Measurements from ENCODE around the gene NUP62. TPM values are rescaled to one million over a fixed set of nuclear protein-coding genes. Genes with fewer than 3 reads are reported as not detected.

The NUP62 gene
- total RNA-seq, 6 experiments from 2014 or later, result 9.3 to 55.5 (median 32.6) TPM

DNA sequence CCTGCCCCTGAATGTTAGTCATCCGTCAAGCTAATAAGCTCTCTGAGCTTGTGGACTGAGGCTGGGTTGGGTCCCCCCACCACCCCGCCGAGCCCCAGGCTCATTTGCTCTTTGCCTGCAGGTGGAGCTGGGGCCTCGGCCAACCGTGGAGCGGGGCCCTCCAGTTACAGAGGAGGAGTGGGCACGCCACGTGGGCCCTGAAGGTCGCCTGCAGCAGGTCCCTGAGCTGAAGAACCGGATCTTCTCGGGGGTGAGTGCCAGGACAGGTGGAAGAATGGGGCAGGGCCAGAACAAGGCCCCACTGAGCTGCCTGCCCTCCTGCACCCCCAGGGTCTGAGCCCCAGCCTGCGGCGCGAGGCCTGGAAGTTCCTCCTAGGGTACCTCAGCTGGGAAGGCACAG, 46.7 kb downstream of the NUP62 start:
- H3K27ac ChIP-seq, result no peak overlapping the region
- intact Hi-C loops (cut with DNase I), result no loop called here
- TF ChIP-seq, protein P1, sequence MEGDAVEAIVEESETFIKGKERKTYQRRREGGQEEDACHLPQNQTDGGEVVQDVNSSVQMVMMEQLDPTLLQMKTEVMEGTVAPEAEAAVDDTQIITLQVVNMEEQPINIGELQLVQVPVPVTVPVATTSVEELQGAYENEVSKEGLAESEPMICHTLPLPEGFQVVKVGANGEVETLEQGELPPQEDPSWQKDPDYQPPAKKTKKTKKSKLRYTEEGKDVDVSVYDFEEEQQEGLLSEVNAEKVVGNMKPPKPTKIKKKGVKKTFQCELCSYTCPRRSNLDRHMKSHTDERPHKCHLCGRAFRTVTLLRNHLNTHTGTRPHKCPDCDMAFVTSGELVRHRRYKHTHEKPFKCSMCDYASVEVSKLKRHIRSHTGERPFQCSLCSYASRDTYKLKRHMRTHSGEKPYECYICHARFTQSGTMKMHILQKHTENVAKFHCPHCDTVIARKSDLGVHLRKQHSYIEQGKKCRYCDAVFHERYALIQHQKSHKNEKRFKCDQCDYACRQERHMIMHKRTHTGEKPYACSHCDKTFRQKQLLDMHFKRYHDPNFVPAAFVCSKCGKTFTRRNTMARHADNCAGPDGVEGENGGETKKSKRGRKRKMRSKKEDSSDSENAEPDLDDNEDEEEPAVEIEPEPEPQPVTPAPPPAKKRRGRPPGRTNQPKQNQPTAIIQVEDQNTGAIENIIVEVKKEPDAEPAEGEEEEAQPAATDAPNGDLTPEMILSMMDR (IDR thresholded peaks at IDR 0.05), result no peak
- TF ChIP-seq POLR2A (IDR thresholded peaks at IDR 0.05), result no peak
- no CpG with 5 or more reads among the region's 14 CpGs for whole genome bisulfite sequencing (ENCODE audit: insufficient coverage, low coverage, low lambda C conversion rate, missing lambda C conversion rate)
- peaks cover 0 to 7% (median 3%) of the 10 kb centered on the region in 4 donors for H3K4me1 ChIP-seq
- no peaks in the 10 kb centered on the region for H3K9me3 ChIP-seq
- no peak for DNase-seq
- H3K27me3 ChIP-seq, result no peaks in the 10 kb centered on the region
- no peak for ATAC-seq
- H3K4me3 ChIP-seq, result no peak overlapping the region
- peaks cover 3 to 68% (median 34%) of the 10 kb centered on the region in 4 donors for H3K36me3 ChIP-seq

DNA sequence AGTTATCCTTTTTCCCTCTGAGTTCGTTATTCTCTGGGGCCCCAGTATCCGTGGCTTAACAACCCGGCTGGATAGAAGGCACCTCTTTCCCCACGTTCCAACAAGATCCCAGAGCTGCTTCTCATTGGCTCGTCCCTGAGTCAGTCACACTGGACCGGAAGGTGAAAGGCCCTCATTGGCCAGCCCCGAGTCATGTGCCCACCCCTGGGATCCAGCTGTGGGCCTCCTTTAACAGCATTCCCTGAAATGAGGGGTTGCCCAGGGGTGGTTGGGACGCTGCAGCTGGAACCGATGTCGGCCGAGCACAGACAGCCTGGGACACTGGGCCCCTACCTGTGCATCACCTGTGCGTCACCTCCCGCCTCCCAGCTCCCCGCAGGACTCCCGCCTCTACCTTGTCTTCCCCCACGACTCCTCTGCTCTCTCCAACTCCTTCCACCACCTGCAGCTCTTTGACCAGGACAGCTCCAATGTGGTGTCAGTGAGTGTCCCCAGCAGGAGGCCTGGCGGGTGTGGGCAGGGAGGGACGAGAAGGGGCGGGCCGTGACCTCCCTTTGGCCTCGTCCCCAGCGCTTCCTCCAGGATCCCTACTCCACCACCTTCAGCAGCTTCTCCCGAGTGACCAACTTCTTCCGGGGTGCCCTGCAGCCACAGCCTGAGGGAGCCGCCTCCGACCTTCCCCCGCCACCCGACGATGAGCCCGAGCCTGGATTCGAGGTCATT, 47.5 kb downstream of the NUP62 start:
- Histone ChIP-seq H3K27ac (no peak overlapping the region), H3K4me1 (peaks cover 0 to 7% (median 3%) of the 10 kb centered on the region in 4 donors), H3K9me3 (no peaks in the 10 kb centered on the region), H3K27me3 (no peaks in the 10 kb centered on the region), H3K4me3 (no peak overlapping the region), H3K36me3 (peaks cover 3 to 68% (median 34%) of the 10 kb centered on the region in 4 donors)
- intact Hi-C loops (cut with DNase I), result no loop called here
- TF ChIP-seq, protein P1 (IDR thresholded peaks at IDR 0.05), result no peak
- no peak for TF ChIP-seq POLR2A (IDR thresholded peaks at IDR 0.05)
- DNase-seq (peak in 1 of 3 donors; percentile 54), ATAC-seq (no peak)
- WGBS (ENCODE audit: insufficient coverage, low coverage, low lambda C conversion rate, missing lambda C conversion rate), result 91% methylated on average over 13 of the region's 31 CpGs

DNA sequence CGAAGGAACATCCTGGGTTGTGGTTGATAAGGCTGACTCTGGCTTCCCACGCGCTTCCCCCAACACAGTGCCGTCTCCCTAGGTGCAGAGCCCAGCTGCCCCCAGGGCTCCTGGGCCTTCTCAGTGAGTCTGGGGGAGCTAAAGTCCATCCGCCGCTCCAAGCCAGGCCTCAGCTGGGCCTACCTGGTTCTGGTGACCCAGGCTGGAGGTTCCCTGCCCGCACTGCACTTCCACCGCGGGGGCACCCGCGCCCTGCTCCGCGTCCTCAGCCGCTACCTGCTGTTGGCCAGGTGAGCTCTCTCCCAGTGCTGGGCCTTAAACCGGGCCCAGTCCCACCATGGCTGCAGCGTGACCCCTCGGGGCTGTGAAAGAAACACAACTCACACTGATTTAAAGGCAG, 48.1 kb downstream of the NUP62 start:
- WGBS (ENCODE audit: insufficient coverage, low coverage, low lambda C conversion rate, missing lambda C conversion rate), result no CpG with 5 or more reads among the region's 17 CpGs
- TF ChIP-seq, protein P1 (IDR thresholded peaks at IDR 0.05), result no peak
- TF ChIP-seq POLR2A (IDR thresholded peaks at IDR 0.05), result no peak
- Histone ChIP-seq H3K9me3 (no peaks in the 10 kb centered on the region), H3K36me3 (peaks cover 3 to 68% (median 34%) of the 10 kb centered on the region in 4 donors), H3K4me3 (no peak overlapping the region), H3K27me3 (no peaks in the 10 kb centered on the region), H3K27ac (no peak overlapping the region), H3K4me1 (peaks cover 0 to 7% (median 3%) of the 10 kb centered on the region in 4 donors)
- DNase-seq (peak in 1 of 3 donors; percentile 51), ATAC-seq (no peak)
- intact Hi-C loops (cut with DNase I), result no loop called here

DNA sequence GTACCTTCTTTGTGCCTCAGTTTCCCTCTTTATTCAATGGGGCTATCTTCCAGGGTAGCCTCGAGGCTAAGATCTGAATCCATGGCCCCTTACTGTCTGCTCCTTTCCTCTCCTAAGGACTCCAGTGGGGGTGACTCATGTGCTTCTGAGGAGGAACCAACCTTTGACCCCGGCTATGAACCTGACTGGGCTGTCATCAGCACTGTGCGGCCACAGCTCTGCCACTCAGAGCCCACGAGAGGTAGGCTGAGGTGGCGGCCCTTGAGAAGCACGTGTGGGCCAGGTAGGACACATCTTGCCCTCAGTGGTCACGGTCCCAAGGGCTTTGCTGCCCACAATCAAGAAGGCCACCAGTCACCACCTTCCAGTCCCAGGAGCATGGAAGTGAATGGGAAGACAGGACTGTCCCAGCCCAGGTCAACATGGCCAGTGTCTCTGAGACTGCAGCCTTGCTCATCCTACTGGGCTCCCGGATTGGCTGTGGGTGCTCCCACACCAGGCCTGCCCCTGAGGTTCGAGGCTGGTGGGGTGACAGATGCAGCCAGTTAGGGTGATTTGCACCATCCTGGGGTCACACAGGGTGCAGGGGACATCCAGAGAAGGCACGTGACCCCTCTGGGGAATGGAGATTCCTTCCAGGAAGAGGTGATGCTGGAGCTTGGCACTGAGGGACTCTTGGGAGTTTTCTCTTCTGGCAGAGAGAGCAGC, 49.0 kb downstream of the NUP62 start:
- H3K4me1 ChIP-seq, result peaks cover 0 to 13% (median 6%) of the 10 kb centered on the region in 4 donors
- DNase-seq (peak in 1 of 3 donors; percentile 53), ATAC-seq (no peak)
- no peaks in the 10 kb centered on the region for H3K9me3 ChIP-seq
- 83% methylated on average over 1 of the region's 10 CpGs for WGBS (ENCODE audit: insufficient coverage, low coverage, low lambda C conversion rate, missing lambda C conversion rate)
- intact Hi-C loops (cut with DNase I), result no loop called here
- no peak overlapping the region for H3K27ac ChIP-seq
- H3K27me3 ChIP-seq, result no peaks in the 10 kb centered on the region
- TF ChIP-seq, protein P1 (IDR thresholded peaks at IDR 0.05), result no peak
- TF ChIP-seq POLR2A (IDR thresholded peaks at IDR 0.05), result no peak
- no peak overlapping the region for H3K4me3 ChIP-seq
- peaks cover 3 to 60% (median 34%) of the 10 kb centered on the region in 4 donors for H3K36me3 ChIP-seq

Data from right lobe of liver (tissue), 6 donors.